ENCODE measurements around the gene GRIFIN. TPM values are rescaled to one million over a fixed set of nuclear protein-coding genes. Genes with fewer than 3 reads are reported as not detected.

The GRIFIN gene
- total and polyA plus RNA-seq, 12 donors = not detected

GRCh38 chr7:2451171-2452073 lies 24.8 kb downstream of the GRIFIN start:
- WGBS, 2 donors = 13 to 14% methylated on average over 34 of the region's 34 CpGs
- Histone ChIP-seq H3K36me3 (peaks cover 0 to 8% (median 0%) of the 10 kb centered on the region in 9 donors), H3K27me3 (no peaks in the 10 kb centered on the region), H3K27ac (peak overlapping the region in 5 of 10 donors; percentile 8 to 62 (median 44)), H3K9me3 (peaks cover 0 to 9% (median 0%) of the 10 kb centered on the region in 11 donors), H3K4me1 (peaks cover 7 to 15% (median 11%) of the 10 kb centered on the region in 9 donors), H3K4me3 (peak overlapping the region in 9 of 10 donors; percentile 32 to 58 (median 55))
- TF ChIP-seq, protein P1, sequence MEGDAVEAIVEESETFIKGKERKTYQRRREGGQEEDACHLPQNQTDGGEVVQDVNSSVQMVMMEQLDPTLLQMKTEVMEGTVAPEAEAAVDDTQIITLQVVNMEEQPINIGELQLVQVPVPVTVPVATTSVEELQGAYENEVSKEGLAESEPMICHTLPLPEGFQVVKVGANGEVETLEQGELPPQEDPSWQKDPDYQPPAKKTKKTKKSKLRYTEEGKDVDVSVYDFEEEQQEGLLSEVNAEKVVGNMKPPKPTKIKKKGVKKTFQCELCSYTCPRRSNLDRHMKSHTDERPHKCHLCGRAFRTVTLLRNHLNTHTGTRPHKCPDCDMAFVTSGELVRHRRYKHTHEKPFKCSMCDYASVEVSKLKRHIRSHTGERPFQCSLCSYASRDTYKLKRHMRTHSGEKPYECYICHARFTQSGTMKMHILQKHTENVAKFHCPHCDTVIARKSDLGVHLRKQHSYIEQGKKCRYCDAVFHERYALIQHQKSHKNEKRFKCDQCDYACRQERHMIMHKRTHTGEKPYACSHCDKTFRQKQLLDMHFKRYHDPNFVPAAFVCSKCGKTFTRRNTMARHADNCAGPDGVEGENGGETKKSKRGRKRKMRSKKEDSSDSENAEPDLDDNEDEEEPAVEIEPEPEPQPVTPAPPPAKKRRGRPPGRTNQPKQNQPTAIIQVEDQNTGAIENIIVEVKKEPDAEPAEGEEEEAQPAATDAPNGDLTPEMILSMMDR (IDR thresholded peaks at IDR 0.05) = peak; percentile 75 to 95 (median 91)
- intact Hi-C loops (cut with DNase I) = loop anchor here in 7 of 10 donors (1.0 to 10.0 kb wide), 5 partner anchors 18 to 233 kb away; partner anchors contain the start of gene AMZ1 (in 2 of the 7)
- peak; percentile 95 to 98 (median 98) for ATAC-seq
- peak; percentile 87 to 91 for DNase-seq

- intact Hi-C loops (cut with DNase I) = loop anchor here in 7 of 10 donors (1.0 to 10.0 kb wide), 5 partner anchors 19 to 234 kb away; partner anchors contain the start of gene AMZ1 (in 2 of the 7)
- H3K27me3 ChIP-seq = no peaks in the 10 kb centered on the region
- peaks cover 7 to 15% (median 11%) of the 10 kb centered on the region in 9 donors for H3K4me1 ChIP-seq
- DNase-seq = no peak
- H3K27ac ChIP-seq = no peak overlapping the region
- peak in 1 of 8 donors; percentile 15 for ATAC-seq
- peaks cover 0 to 8% (median 0%) of the 10 kb centered on the region in 9 donors for H3K36me3 ChIP-seq
- TF ChIP-seq, protein P1 (IDR thresholded peaks at IDR 0.05) = no peak
- WGBS, 2 donors = 59 to 67% methylated on average over 31 to 32 of the region's 32 CpGs
- no peak overlapping the region for H3K4me3 ChIP-seq
- H3K9me3 ChIP-seq = peaks cover 0 to 9% (median 0%) of the 10 kb centered on the region in 11 donors
Measured at GRCh38 chr7:2450198-2451107, 25.7 kb downstream of the GRIFIN start.

DNA sequence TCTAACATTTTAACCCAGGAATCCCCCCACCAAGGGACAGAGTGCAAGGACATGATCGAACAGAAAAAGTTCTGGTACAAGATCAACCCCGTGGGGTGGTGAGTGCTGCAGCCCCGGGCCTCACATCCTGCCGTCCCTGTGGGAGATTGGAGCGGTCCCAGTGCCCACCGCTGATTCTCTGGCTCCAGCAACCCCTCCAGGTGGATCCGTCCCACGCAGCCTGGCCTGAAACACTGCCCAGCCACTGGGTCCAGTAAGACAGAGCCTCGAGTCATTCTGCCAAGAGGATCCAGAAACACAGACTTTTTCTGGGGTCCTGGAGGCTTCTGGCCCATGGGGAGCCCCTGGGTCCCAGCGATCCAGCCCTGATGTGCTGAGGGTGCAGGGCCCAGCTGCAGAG lies 29.5 kb downstream of the GRIFIN start:
- H3K9me3 ChIP-seq = no peaks in the 10 kb centered on the region
- H3K4me1 ChIP-seq = peaks cover 2 to 17% (median 8%) of the 10 kb centered on the region in 9 donors
- WGBS, 2 donors = 78 to 84% methylated on average over 10 of the region's 10 CpGs
- TF ChIP-seq, protein P1 (IDR thresholded peaks at IDR 0.05) = no peak
- DNase-seq = no peak
- H3K27ac ChIP-seq = no peak overlapping the region
- no peak for ATAC-seq
- intact Hi-C loops (cut with DNase I) = loop anchor here in 2 of 10 donors (10.0 kb wide), 2 partner anchors 92 to 238 kb away; partner anchors contain the start of genes AMZ1 (in 1 of the 2) and EIF3B (in 1 of the 2)
- H3K36me3 ChIP-seq = peaks cover 0 to 25% (median 0%) of the 10 kb centered on the region in 9 donors
- no peak overlapping the region for H3K4me3 ChIP-seq
- no peaks in the 10 kb centered on the region for H3K27me3 ChIP-seq

Data from heart right ventricle (tissue), 16 donors.